Measurements from ENCODE around the gene NXT2.

NXT2 gene

GRCh38 chrX:109590176-109590575 is 53.5 kb downstream of the NXT2 start:
- H3K27ac Mint-ChIP-seq, result no peak overlapping the region
- TF ChIP-seq CTCF (IDR thresholded peaks at IDR 0.05), result no peak
- peaks cover 6% of the 10 kb centered on the region for H3K4me1 Mint-ChIP-seq
- H3K4me3 Mint-ChIP-seq, result no peak overlapping the region
- no peak for DNase-seq
- H3K9me3 Mint-ChIP-seq, result no peaks in the 10 kb centered on the region
- no peaks in the 10 kb centered on the region for H3K36me3 Mint-ChIP-seq (ENCODE audit: low read depth)
- H3K27me3 Mint-ChIP-seq (ENCODE audit: low read depth, poor library complexity), result peaks cover 18% of the 10 kb centered on the region
